HG03342 (cell line): Measurements from ENCODE around the gene NEB.
"Not testable (repeated sequence)": the region's sequence is repeated elsewhere in the genome, so short reads cannot be mapped to it uniquely, and the experiment has no call there.

Experiments used
- ATAC-seq: cut with Tn5 transposase; IDR thresholded peaks from one replicate; pipeline ENCODE4 v1.9.1; 2021; ENCODE audit warnings: mild to moderate bottlenecking, moderate library complexity; ENCODE audit not compliant: unreplicated experiment

The NEB gene

DNA sequence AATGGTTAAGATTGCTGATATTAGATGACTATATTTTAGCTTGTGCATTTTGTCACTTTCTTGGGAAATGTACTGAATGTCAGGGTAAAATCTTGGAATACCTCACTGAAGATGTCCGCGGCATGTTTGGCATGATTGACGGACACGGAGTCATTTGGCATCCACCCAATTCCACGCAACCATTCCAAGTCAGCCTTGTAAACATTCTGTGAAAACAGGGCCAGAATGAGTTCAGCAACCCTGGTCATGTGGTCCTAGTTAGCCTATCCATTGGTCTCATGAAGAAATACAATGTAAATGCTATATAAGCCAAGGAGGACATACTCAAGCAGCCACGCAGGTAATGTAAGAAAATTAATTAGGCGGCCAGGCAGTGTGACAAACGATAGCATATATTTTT is 165.1 kb downstream of the NEB start:
- no peak for ATAC-seq

DNA sequence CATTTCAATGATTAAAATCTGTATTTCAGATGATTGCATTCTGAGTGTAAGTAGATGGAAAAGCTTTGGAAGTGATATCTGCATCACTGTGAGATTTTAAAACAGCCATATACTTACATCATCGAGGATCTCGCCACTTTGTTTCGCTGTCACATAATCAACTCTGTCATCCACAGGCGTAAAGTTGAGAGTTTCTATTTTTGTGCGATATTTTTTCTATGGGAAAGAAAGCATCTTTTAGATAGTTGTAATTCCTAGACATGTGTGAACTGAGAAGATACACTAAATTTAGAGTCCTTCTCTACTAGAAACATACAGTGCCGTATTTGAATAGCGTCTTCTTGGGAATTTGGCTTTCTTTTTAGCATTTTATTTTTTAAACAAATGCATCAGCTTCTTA is 165.8 kb downstream of the NEB start:
- ATAC-seq: no peak

DNA sequence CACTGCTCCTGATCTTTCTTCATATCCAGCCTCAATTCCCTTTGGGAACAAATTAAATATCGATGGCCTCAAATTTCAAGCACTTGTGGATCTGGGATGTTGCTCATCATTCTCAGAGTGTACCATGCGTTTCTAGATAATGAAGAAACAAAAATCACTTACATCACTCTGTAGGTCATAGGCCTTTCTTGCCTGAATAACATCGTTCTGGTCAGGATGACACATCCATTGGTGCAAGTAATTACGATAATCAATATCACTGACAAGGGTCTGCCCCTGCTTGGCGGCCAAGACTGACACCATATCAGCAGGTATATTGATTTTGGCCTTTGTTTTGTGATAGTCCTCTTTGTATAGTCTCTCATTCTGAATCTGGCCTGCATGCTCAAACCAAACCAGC is 167.3 kb downstream of the NEB start:
- ATAC-seq: no peak

- ATAC-seq: no peak
Observed at GRCh38 chr2:151562398-151562797, 171.9 kb downstream of the NEB start.

DNA sequence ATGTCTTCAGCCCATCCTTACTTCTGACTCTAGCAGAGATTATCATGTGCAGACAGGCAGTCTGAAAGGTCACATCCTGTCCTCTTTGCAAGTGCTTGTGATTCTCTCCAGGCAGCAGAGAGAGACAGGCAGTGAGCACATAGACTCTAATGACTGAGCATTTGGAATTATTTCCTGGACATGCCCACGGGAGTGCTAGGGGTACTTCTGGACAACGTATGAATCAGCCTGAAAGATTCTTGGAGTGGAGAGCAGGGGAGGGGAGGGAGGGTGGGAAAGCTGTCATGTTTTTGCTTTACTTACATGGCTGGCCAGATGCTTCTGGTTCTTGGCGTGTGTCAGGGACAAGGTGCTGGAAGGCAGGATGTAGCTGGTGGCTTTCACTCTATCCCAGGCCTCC is 174.0 kb downstream of the NEB start:
- no peak for ATAC-seq

- not testable (repeated sequence) for ATAC-seq
Observed at GRCh38 chr2:151559431-151559830, 174.8 kb downstream of the NEB start.

GRCh38 chr2:151557883-151558282 is 176.4 kb downstream of the NEB start:
- not testable (repeated sequence) for ATAC-seq

DNA sequence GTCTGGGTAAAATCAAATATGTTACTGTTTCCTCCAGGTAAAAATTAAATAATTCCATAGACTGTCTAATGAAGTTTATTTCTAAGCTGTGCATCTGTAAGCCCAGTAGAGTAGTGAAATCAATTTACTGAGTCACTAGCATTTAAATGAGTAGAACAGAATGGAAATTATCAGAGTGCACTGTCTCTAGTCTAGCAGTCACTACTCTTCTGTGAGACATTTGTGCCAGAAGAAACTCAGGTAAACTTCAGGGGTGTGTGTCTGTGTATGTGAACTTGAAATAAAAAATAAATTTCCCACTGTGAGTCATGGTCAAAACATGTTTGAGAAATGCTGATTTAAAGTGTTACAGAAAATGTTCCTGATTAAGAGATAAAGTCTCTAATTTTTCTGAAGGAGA is 178.2 kb downstream of the NEB start:
- no peak for ATAC-seq

DNA sequence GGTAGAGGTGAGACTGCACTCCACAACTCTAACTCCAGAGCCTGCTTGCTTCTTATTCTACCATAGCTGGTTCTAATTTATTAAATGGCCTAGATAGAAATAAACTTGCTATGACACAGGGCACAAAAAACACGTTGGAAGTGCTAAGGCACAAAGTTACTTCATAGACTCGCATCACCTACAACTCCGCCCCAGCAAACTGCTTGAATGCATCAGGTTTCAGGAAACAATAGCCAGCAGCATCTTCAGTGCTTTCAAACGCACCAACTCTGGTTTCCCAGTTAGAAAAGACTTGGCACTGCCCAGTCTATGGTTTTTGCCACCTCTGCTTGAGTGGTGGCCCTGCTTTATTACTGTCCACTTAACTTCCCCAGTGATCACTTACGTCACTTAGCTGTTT is 182.0 kb downstream of the NEB start:
- no peak for ATAC-seq

DNA sequence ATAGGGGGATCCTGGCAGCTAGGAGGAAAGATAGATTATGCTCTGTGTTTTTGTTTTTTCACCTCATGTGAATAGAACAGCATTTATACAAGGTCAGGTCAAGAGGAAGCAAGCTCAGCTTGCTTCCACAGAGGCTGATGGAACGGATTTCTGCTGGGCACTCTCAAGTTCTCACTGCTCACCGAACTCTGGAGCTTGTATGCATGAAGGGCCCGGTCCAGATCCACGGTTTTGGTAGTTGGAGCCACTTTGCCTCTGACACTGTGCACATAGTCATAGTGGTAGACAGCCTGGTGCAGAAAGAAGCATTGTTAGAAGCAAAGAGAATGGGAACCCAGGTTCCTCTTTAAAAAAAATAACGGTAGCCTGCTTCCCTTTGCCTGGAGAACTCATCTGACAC is 182.7 kb downstream of the NEB start:
- no peak for ATAC-seq

DNA sequence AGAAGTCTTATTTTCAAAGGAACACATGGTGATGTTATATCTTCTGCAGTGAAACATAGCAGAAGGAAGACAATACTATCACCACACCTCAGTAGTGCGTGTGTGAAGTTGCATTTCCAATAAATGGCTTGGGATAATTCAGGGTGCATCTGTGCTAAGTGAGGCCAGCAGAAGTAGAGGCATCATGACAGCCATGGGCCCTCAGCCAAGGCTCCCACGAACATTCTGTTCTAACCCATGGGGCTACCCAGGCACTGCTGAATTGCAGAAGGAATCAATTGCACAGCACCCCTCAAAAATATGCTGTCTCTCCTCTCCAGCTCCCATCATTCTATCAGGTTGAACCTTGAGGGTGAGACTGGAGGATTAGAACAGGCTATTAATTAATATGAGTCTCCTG is 185.1 kb downstream of the NEB start:
- no peak for ATAC-seq

- ATAC-seq: no peak
Observed at GRCh38 chr2:151544449-151544848, 189.8 kb downstream of the NEB start.

DNA sequence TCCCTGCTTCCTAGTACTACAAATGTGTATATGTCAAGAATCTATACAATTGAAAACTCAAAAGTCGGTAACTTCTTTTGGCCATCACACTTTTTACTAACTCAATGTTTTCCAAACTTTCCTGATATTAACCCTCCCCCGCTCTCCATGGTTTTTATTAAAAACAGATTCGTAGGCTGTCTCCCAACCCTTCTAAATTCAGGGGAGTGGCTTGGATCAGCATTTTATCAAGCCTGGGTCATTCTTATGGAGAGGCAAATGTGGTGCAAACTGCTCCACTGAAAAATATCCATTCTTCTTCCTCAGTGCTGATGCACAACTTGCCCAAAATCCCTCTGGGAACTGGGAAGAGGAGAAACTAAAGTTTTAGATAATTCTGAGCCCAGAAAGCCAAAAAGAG is 190.4 kb downstream of the NEB start:
- ATAC-seq: no peak

DNA sequence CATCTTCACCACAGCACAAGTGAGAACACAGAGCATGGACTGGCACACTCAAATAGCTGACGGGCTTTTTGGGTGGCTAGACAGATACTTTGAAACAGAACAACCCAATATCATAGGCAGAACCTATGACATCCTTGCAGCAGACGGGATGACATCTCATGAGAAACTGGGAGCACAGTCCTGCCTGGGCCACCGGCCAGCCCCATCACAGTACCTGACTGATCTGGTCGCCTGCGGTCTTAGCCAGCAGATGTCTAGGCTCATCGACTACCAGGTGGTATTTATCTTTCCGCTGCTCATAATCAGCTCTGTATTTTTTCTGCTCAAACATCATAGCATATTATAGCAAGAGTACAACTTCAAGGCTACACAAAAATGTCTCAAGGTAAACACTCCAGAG is 200.3 kb downstream of the NEB start:
- no peak for ATAC-seq

GRCh38 chr2:151533127-151533526 is 201.1 kb downstream of the NEB start:
- ATAC-seq: no peak

DNA sequence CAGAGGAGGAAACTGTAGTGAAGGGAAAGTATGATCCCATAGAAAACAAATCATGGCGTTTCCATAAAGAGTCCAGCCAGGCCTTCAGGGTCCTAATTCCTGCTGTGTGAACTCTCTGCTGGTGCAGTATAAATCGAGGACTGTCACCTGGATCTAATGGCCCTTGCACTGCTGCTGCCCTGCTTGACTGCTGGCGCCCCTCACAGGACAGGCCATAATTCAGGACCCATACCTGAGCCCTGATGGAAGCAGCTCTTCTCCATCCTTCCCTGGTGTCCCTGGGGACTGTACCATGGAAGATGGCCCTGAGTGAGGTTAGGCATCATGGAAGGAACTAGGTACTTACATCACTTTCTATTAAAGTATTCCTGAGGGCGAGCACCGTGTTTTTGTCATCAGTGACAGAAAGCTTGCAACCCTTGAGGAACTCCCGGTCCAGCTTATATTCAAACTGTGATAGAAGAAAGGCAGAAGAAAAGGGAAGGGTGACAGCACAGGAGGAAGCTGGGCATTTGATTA is 207.6 kb downstream of the NEB start:
- no peak for ATAC-seq

- no peak for ATAC-seq
Observed at GRCh38 chr2:151525821-151526373, 208.4 kb downstream of the NEB start.

DNA sequence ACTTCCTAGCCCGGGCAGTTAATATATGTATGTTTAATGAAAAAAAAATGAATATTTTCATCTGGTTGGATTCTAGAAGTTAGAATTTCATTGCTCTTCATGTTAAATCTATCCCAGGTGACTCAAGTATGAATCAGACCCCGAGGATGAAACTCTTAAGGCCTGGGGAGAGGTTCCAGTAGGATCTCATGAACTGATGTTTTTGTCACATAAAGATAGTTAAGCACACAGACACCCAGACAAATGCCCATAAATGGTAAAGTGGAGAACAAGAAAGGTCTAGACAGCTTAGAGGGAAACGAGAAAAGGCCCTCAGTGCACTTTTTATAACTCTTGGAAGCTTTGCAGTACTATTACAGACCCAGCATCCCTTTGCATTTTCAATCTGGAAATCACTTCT is 210.4 kb downstream of the NEB start:
- ATAC-seq: no peak

DNA sequence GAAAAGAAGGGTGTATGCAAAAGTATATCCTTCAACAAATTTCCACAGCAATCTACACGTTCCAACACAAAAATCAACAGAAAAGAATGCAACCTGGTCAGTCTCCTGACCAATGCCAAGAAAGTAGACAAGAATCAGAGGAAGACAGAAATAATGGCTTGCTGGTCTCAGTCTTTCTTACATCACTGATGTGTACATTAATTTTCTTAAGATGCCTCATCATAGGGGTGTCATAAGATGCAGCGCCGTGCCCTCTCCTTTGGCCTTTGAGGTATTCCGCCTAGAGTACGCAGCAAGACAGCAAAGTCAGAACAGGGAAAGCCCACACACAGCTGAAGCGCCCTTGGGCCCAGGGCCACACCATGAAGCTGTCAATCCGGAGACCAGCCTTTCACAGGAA is 211.7 kb downstream of the NEB start:
- ATAC-seq: no peak

DNA sequence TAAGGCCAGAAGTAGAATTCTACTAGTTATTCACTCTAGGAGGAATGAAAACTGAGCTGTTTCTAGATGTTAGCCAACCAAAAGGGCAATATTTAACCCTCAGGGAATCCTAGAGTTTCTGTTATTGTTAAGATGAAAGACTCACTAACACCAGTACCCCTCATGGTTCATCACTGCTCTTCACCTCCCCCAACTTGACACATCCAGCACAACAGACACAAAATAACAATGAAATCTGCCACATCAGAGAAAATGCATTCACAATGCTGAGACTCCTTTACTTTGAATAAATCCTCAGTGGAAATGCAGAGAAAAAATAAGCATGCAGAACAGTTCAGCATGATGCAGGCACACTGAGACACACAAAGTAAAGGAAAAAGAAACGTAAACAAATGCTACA is 213.3 kb downstream of the NEB start:
- no peak for ATAC-seq

DNA sequence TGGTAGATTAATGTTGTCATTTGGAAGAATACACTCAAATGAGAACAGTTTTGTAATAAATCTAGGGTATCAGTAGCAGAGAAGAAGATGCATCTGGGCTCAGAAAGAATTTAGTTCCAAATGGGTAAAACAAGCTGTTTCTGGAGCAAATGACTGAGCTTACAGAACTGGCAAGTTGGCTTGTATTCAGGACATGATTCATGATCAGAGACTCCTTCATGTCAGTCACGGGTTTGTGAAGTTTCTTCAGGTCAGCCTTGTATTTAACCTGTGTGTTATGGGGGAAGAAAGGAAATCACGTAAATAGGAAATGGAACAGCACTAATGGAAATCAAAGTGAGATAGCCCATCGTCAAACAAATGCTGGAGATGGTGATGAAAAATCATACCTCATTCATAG is 215.5 kb downstream of the NEB start:
- ATAC-seq: no peak

DNA sequence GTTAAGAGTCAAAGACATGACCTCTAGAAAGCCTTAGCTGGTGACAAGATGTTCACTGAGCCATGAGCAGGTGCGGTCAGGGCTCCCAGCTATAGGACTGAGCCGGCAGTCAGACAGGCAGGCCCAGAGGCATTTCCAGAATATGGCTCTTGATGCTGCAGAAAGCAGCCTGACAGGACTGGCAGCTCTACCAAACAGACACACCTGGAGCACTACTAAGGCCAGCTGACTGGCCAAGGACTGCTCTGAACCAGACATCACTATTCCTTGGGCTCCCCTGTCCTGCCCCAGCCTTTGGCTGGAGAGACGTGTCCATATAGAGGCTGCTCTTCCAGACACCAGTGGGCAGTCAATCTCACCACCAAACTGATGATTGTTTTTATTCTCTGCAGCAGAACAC is 225.8 kb downstream of the NEB start:
- no peak for ATAC-seq

DNA sequence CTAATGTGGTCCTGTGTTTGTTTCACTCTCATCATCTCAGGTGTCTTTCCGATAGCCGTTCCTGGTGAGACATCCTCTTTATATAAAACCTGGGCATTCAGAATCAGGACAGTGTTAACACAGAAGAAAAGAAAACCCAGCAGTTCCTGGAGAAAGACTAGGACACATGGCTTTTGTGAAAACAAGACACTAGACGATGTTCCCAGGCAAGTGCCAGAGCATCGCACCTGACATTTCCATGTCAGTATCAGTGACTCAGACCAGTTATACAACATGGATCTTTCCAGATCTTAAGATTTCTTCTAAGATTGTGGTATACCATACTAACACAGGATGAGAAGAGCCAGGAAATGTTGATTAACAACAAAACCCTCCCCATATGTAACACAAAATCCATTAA is 228.1 kb downstream of the NEB start:
- no peak for ATAC-seq

GRCh38 chr2:151498178-151498577 is 236.1 kb downstream of the NEB start:
- no peak for ATAC-seq
